Panc1 (cell line): ENCODE measurements around the gene RAI1. TPM values are rescaled to one million over a fixed set of nuclear protein-coding genes. Genes with fewer than 3 reads are reported as not detected.

Experiments
- ATAC-seq: fragments of 200-7000 bp; cut with Tn5 transposase; 2 replicates; pipeline ENCODE4 v1.9.1; 2020; ENCODE audit warnings: mild to moderate bottlenecking, moderate library complexity
- BruUV-seq: library from RNA; stranded (reverse); fragments of 400-500 nt; replicated peaks from 2 replicates; lab custom pipeline; 2021; lab: Mats Ljungman, UMichigan
- CTCF ChIA-PET: fragments of 300-600 bp; sonication (Branson Sonifier 250); formaldehyde crosslinking; loops from one replicate; lab custom pipeline; 2022; ENCODE audit warnings: antibody characterized with exemption; lab: Charles Lee
- POLR2A ChIA-PET: fragments of 300-600 bp; sonication (Branson Sonifier 250); formaldehyde crosslinking; loops from one replicate; lab custom pipeline; 2022; ENCODE audit warnings: antibody characterized with exemption; lab: Charles Lee
- DNase-seq: peaks from one replicate; pipeline ENCODE4 v3.0.0-alpha.2; 2010; ENCODE audit warnings: low read depth, low spot score
- H3K27ac ChIP-seq: 2 replicates; pipeline ENCODE4 v1.5.1; 2011; ENCODE audit warnings: mild to moderate bottlenecking, low read length, inconsistent platforms
- H3K27me3 ChIP-seq: fragments of 200-500 bp; sonication (Bioruptor generic); 2 replicates; pipeline ENCODE4 v1.6.0; 2014; ENCODE audit warnings: low read length, inconsistent platforms; ENCODE audit not compliant: control insufficient read depth, insufficient read depth
- H3K36me3 ChIP-seq: fragments of 200-500 bp; sonication (Bioruptor generic); 2 replicates; pipeline ENCODE4 v1.5.1; 2014; ENCODE audit warnings: inconsistent platforms, mild to moderate bottlenecking, low read length, moderate library complexity; ENCODE audit not compliant: control insufficient read depth, insufficient read depth
- H3K4me1 ChIP-seq: 2 replicates; pipeline ENCODE4 v1.5.1; 2011; ENCODE audit warnings: inconsistent platforms, mild to moderate bottlenecking, low read length, moderate library complexity; ENCODE audit not compliant: control insufficient read depth, insufficient read depth
- H3K4me3 ChIP-seq, 2 experiments: 2 replicates each; pipeline ENCODE4 v1.5.1; 2011 to 2012; ENCODE audit warnings: low read depth in 2 of 2, low read length in 2 of 2, mild to moderate bottlenecking in 2 of 2, inconsistent platforms in 1 of 2, moderate library complexity in 1 of 2
- H3K9me3 ChIP-seq: fragments of 200-500 bp; sonication (Bioruptor generic); 2 replicates; pipeline ENCODE4 v1.5.1; 2014; ENCODE audit warnings: low read depth, mild to moderate bottlenecking, inconsistent platforms, low read length, moderate library complexity; ENCODE audit not compliant: control insufficient read depth, insufficient read depth
- POLR2AphosphoS5 ChIP-seq: IDR thresholded peaks from 2 replicates; pipeline ENCODE4 v1.6.1; 2012; ENCODE audit warnings: mild to moderate bottlenecking, low read depth, low read length, moderate library complexity
- SIN3A ChIP-seq: IDR thresholded peaks from 2 replicates; pipeline ENCODE4 v1.6.1; 2012; ENCODE audit warnings: low read depth, mild to moderate bottlenecking, low read length, moderate library complexity, borderline replicate concordance; ENCODE audit not compliant: insufficient read depth
- TCF7L2 ChIP-seq: IDR thresholded peaks from 2 replicates; pipeline ENCODE4 v1.6.1; 2011; ENCODE audit warnings: mild to moderate bottlenecking, low read depth, low read length, inconsistent platforms
- in situ Hi-C: cut with HindIII; loops from 2 replicates; pipeline ENCODE4 v1.10.0; 2016; ENCODE audit warnings: low sequenced_read_pairs, low pct_unique_long_range_greater_than_20kb
- intact Hi-C: fragments of 100-400 bp; cut with micrococcal nuclease; formaldehyde crosslinking; loops from one replicate; pipeline ENCODE4 v1.10.0; 2022; ENCODE audit not compliant: unreplicated experiment
- total RNA-seq: library from RNA; stranded (reverse); gene quantifications from one replicate; pipeline ENCODE4 v1.2.1, GENCODE V29; 2021; ENCODE audit not compliant: unreplicated experiment
- TF ChIP-seq, protein P1 (sequence below): fragments of 450-650 bp; IDR thresholded peaks from 2 replicates; pipeline ENCODE4 v1.5.1; 2017; ENCODE audit warnings: mild to moderate bottlenecking
- TF ChIP-seq, protein P2 (sequence below), 2 experiments: IDR thresholded peaks; 2 replicates each; pipeline ENCODE4 v1.6.1; 2011 to 2012; ENCODE audit warnings: low read depth in 2 of 2, control low read depth in 1 of 2, low read length in 1 of 2, mild to moderate bottlenecking in 1 of 2, moderate library complexity in 1 of 2; ENCODE audit not compliant: insufficient read depth in 1 of 2

Gene RAI1
- total RNA-seq, 1 experiment from 2014 or later = 51.0 TPM

DNA sequence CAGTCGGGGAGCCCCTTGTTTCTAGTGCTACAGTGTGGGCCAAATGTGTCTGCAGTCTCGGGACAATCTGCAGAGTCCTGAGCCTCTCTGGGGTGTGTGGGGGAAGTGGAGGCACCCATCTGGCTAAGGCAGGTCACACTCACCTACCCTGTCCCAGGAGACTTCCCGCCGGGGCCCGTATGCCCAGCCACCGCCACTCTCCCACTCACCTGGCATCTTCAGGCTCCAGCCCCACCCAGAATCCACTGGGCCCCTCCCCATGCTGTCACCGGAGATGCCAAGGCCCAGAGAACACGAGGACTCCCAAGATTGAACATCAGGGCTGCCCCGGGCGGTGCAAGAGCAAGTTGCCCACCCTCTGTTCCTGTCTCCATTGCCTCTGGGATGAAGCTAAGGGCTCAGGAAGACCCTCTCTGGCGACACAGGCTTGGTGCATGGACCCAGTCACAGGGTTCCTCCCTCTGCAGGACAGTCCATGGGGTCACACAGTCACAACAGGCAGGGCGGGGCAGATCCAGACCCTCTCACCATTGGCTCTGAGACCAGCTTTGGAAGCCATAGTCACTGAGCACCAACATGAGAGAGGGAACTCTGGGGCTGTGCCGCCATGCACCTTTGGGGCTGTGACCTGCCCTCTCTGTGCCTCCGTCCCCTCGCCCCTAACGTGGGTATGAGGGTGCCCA is 117.5 kb downstream of the RAI1 start:
- H3K36me3 ChIP-seq = no peaks in the 10 kb centered on the region
- H3K4me1 ChIP-seq = no peaks in the 10 kb centered on the region
- no peak overlapping the region for H3K27ac ChIP-seq
- no peak overlapping the region for H3K4me3 ChIP-seq
- TF ChIP-seq SIN3A = no peak
- DNase-seq (no peak), ATAC-seq (no peak)
- intact Hi-C loops (no loop called here), in situ Hi-C loops (no loop called here)
- BruUV-seq = no TSS peak
- ChIA-PET POLR2A (no interaction called here), CTCF (no interaction called here)
- H3K9me3 ChIP-seq = no peaks in the 10 kb centered on the region
- no peaks in the 10 kb centered on the region for H3K27me3 ChIP-seq

DNA sequence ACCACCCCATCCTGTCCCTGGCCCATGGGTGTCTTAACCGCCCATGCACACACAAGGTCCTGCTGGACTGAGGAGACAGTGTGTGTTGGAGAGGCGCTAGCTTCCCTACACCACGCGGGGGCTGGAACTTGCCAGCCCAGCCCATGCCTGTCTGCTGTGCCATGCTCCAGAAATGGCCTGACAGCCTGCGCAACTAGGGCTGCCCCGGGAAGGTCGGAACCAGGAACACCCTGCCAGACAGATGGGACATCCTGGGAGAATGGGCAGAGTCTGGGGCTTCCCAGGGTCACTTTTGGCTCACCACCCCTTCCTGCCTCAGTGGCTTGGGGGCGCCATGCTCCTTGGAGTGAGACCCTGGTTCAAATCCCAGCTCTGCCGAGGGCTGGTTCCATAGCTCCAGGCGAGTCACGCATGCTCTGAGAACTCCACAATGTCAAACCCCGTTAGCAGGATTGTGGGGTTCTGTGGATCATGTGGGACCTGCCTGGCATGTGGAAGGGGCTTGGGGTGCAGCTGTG is 119.3 kb downstream of the RAI1 start:
- TF ChIP-seq TCF7L2 (no peak), SIN3A (no peak)
- TF ChIP-seq, protein P1, sequence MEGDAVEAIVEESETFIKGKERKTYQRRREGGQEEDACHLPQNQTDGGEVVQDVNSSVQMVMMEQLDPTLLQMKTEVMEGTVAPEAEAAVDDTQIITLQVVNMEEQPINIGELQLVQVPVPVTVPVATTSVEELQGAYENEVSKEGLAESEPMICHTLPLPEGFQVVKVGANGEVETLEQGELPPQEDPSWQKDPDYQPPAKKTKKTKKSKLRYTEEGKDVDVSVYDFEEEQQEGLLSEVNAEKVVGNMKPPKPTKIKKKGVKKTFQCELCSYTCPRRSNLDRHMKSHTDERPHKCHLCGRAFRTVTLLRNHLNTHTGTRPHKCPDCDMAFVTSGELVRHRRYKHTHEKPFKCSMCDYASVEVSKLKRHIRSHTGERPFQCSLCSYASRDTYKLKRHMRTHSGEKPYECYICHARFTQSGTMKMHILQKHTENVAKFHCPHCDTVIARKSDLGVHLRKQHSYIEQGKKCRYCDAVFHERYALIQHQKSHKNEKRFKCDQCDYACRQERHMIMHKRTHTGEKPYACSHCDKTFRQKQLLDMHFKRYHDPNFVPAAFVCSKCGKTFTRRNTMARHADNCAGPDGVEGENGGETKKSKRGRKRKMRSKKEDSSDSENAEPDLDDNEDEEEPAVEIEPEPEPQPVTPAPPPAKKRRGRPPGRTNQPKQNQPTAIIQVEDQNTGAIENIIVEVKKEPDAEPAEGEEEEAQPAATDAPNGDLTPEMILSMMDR = no peak
- H3K9me3 ChIP-seq = no peaks in the 10 kb centered on the region
- H3K36me3 ChIP-seq = no peaks in the 10 kb centered on the region
- no peaks in the 10 kb centered on the region for H3K4me1 ChIP-seq
- H3K27ac ChIP-seq = no peak overlapping the region
- ATAC-seq = no peak
- in situ Hi-C loops (no loop called here), intact Hi-C loops (no loop called here)
- CTCF ChIA-PET = interaction anchor here (0.5 kb wide), 1 partner anchor 547 kb away, joined by 5 read pairs; no protein-coding TSS in a partner anchor
- BruUV-seq = no TSS peak
- POLR2A ChIA-PET = no interaction called here
- no peak overlapping the region for H3K4me3 ChIP-seq
- no peak for DNase-seq
- no peaks in the 10 kb centered on the region for H3K27me3 ChIP-seq

DNA sequence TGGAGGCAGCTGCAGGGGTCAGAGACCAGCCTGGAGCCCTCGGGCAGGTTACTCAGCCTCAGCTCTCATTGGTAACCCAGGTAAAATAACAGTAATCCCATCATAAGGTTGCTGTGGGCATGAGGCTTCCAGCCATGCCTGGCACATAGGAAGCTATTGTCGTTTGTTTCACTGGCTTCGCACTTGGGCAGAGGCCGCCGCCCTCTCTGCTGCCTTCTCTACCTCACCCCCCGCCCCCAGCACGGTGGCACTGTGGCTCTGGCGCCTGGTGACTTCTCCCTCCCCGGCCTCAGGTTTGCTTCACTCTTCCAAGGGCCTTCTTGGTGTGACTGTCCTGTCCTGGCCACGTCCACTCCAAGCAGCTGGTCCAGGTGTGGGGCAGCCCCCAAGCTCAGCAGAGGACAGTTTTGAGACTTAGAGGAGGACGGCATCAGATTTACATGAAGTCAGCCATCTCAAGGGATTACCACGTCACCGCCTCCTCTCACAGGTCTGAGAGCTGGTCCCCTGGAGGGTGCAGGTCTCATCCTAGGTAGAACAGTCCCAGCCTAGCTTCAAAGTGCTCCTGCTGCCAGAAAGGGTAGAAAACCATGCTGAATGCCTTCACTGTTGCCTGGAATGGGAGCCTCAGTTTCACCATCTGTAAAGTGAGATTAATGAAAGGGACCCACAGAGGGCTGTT is 120.7 kb downstream of the RAI1 start:
- no peaks in the 10 kb centered on the region; the same call in 1 of the 2 replicates for H3K36me3 ChIP-seq
- no peak overlapping the region for H3K27ac ChIP-seq
- H3K4me1 ChIP-seq = peaks cover 11% of the 10 kb centered on the region
- DNase-seq = no peak
- TF ChIP-seq SIN3A (no peak), POLR2AphosphoS5 (no peak), TCF7L2 (no peak)
- TF ChIP-seq, protein P1 = no peak
- TF ChIP-seq, protein P2, sequence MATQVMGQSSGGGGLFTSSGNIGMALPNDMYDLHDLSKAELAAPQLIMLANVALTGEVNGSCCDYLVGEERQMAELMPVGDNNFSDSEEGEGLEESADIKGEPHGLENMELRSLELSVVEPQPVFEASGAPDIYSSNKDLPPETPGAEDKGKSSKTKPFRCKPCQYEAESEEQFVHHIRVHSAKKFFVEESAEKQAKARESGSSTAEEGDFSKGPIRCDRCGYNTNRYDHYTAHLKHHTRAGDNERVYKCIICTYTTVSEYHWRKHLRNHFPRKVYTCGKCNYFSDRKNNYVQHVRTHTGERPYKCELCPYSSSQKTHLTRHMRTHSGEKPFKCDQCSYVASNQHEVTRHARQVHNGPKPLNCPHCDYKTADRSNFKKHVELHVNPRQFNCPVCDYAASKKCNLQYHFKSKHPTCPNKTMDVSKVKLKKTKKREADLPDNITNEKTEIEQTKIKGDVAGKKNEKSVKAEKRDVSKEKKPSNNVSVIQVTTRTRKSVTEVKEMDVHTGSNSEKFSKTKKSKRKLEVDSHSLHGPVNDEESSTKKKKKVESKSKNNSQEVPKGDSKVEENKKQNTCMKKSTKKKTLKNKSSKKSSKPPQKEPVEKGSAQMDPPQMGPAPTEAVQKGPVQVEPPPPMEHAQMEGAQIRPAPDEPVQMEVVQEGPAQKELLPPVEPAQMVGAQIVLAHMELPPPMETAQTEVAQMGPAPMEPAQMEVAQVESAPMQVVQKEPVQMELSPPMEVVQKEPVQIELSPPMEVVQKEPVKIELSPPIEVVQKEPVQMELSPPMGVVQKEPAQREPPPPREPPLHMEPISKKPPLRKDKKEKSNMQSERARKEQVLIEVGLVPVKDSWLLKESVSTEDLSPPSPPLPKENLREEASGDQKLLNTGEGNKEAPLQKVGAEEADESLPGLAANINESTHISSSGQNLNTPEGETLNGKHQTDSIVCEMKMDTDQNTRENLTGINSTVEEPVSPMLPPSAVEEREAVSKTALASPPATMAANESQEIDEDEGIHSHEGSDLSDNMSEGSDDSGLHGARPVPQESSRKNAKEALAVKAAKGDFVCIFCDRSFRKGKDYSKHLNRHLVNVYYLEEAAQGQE (IDR thresholded peaks at IDR 0.05; ENCODE audit: insufficient read depth in 1 of 2, low read depth in 2 of 2, low read length in 1 of 2) = no peak
- no peaks in the 10 kb centered on the region for H3K27me3 ChIP-seq
- no peak for ATAC-seq
- BruUV-seq = no TSS peak
- H3K4me3 ChIP-seq = no peak overlapping the region
- ChIA-PET CTCF (no interaction called here), POLR2A (no interaction called here)
- intact Hi-C loops = no loop called here
- in situ Hi-C loops = no loop called here
- no peaks in the 10 kb centered on the region for H3K9me3 ChIP-seq
